ELF-1 (cell line): ENCODE measurements around the gene CPEB4.

Experiments
- DNase-seq: peaks from one replicate; pipeline ENCODE4 v3.0.0-alpha.2; 2016; ENCODE audit warnings: low read depth, low spot score

The CPEB4 gene

GRCh38 chr5:173884402-173885053 is 3.6 kb upstream of the CPEB4 start:
- DNase-seq = no peak

DNA sequence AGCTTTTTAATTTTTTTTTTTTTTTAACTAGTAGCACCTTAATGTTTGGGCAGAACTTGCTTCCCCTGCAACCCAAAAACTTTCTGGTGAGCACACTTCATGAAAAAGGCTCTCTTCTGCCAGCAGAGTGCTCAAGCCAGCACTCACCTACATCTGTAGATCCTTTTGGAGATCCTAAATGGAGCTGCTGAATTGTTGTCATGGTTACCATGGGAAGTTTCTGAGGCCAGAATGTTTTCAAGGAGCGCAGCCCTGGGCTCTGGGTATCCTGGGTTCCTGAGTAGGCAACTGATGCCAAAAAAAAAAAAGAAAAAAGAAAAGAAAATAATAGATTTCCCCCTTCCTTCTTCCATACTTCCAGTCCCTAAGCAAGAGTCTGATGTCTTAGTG is 3.1 kb upstream of the CPEB4 start:
- no peak for DNase-seq

DNA sequence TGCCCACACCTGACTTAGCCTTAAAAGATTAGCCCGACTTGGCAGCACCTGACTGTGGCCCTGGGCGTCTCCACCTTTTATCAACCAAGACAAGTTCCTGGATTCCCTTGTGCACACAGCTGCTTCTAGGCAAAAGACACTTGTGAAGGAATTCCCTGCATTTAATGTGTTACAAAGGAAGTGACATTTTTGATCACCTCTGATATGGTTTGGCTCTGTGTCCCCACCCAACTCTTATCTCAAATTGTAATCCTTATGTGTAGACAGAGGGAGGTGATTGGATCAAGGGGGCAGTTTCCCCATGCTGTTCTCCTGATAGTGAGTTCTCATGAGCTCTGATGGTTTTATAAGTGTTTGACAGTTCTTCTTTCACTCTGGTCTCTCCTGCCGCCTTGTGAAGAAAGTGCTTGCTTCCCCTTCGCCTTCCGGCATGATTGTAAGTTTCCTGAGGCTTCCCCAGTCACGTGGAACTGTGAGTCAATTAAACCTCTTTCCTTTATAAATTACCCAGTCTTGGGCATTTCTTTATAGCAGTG is 2.6 kb upstream of the CPEB4 start:
- no peak for DNase-seq

DNA sequence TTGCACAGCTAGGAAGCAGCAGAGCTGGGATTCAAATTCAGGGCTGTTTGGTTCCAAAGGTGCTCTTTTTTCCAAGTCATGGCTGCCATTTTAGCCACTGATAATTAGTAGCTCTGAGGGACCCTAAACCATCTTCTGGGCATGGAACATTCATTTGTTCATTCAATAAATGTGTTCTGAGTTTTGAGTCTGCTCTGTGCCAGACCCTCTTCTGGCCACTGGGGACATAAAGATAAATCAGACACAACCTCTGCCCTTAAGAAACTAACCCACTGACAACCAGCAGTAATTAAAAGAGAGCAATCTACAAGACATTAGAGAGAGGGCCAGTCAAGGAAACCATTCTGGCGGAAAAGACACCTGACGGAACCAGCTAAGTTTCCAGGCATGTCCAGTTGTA is 2.0 kb upstream of the CPEB4 start:
- DNase-seq = no peak

DNA sequence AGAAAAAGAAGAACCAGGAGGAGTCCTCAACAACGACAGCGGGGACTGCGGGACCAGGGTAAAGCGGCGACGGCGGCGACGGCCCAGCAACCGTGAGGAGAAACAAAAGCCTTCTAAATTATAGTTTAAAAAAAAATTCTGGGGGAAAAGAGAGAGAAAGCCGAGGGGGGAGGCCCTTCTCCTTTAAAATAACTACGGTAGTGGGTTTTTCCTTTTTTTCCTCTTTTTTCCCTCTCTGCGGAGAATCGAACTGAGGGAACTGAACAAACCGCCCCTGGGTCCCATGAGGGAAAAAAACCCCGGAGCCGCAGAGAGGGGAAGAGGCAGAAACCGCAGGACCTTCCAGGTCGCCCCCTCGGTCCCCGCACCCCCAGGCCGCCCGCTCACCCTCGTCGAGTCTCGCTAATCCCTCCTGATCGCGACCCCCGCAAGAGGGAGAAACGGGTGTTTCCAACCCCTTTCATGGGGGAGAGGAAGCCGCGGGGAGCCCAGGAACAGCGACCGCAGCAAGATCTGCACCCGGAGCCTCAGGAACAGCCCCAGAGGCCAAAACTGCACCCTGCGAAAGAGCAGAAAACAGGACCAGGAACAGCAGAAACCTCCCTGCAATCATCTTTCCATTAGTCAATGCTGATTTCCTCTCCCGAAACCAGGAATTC is 453 bp downstream of the CPEB4 start:
- no peak for DNase-seq

- DNase-seq = peak; percentile 14
Observed at GRCh38 chr5:173890195-173890991, 2.2 kb downstream of the CPEB4 start.

GRCh38 chr5:173891308-173892116 is 3.4 kb downstream of the CPEB4 start:
- DNase-seq = no peak

GRCh38 chr5:173893192-173893561 is 5.0 kb downstream of the CPEB4 start:
- DNase-seq = no peak

DNA sequence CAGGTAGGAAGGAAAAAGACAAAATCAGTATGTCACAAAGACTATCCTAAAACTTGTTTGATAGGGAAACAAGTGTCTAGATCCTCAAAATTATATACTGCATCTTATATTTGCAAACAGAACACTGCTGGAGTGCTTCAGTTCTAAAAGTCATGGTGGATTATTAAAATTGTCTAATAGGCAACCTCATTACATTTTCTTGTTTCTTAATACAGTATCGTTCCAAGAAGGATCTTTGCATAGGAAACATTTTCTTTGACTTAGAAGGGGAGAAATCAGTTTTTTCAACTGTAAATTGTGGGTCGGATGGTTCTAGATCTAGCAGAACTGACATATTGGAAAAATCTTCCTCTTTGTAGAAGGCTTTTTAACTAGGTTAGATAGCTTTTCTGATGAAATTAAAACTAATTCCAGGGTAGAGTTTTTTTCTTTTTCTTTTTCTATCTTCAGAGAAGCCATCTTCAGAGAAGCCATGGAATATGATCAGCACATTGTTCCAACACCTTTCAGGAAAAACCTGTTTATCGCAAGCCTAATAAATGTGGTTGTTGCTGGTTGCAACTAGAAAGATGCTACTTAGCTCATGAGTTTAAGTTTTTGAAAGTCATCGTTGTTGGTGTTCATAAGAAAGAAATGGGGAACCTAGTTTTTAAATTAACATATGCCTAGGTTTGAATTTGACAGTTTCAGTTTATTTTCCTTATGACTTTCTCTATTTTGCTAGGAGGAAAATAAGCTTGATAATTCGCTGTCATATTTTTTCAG is 7.4 kb downstream of the CPEB4 start:
- no peak for DNase-seq

- DNase-seq = no peak
Observed at GRCh38 chr5:173896631-173897030, 8.5 kb downstream of the CPEB4 start.

DNA sequence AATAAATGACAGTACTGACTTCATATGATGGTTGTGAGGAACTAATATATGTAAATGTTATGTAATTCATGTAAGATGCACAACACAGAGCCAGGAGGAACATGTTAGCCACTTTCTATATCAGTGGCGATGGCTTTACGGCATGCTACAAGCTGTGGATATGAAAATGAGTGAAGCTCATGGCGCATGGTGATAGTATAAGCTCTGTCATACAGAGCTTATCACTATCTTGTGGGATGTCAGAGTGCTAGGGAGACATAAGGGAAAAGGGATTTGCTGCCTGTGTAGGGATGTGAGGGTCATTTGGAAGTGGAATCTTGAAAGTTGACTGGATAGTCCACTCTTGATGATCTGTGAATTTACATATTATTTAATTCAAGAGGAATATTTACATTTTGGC is 13.6 kb downstream of the CPEB4 start:
- no peak for DNase-seq

DNA sequence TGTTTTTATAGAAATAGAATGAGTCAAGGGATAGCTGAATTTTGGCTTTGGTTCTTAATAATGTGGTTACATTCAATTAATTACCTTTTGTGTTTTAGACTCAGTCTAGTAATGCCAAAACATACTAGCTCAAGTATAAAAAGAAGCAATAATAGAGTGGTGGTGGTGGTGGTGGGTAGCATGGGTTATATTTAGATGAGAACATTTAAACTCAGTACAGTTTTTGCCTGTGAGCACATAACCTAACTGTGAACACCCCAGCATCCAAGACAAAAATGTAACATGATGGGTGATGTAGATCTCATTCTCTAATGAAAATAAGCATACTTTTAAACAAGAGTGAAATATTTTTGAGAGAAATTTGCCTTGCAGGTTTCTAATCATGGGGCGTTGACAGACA is 14.2 kb downstream of the CPEB4 start:
- DNase-seq = no peak

- DNase-seq = no peak
Observed at GRCh38 chr5:173902743-173903142, 14.6 kb downstream of the CPEB4 start.

DNA sequence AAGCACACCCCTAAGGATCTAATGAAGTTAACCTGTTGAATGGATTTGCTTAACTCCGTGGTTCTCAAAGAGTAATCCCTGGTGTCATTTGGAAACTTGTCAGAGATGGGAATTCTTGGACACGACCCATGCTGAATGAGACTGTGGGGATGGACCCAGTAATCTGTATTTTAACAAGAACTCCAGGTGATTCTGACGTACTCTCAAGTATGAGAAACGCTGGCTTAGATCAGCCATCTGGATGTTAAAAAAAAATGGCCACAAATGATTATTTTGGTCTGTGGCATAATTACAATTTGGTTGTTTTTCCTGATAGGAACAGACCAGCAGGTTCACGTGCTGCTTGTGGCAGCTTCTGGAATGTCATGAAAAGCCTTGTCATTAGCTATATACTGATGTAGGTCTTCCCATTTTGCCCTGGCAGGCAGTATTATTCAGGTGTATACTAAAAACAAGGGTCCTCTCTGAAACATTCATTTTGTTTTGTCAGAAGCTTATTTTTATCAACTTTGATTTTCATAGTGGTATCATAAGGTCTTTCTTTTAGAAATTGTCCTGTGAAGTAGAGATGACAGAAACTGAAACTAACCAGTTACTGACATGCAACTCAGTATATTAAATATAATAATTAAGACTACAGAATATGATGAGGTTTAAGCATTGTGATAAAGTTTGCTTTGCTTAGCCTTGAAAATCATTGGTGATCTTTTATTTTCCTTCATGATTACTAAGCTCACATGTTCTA is 15.4 kb downstream of the CPEB4 start:
- DNase-seq = no peak

DNA sequence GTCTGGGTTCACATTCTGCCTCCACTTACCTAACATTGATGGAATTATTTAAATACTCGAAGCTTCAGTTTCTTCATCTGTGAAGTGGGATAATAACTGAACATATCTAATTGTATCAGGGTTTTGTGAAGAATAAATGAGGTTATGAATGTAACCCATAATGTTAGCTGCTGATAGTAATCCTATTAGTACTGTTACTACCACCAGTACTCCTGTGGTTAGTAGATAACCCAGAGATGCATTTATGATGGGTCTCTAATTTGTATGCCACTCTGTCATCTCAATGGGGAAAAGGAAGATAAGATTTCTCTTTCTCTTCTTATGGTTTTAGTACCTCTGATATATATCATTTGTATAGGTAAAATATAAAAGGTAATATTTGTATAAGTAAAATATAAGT is 16.0 kb downstream of the CPEB4 start:
- DNase-seq = no peak

DNA sequence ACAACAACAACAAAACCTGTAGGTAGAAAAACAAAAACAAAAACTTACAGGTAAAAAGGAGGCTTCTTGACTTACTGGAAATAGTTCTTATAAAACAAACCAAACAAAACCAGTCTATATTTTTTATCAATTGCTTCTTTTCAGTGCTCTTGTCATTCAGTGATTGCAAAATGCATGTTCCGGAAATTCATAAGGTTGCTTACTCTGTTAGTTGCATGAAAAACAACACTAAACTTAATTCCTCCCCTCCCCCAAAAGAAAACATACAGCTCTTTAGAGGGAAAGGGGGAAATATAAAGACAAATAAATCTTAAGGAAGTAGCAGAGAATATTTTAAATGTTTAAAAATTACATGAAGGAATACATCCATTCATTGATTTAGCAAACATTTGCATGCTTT is 19.1 kb downstream of the CPEB4 start:
- DNase-seq = no peak

DNA sequence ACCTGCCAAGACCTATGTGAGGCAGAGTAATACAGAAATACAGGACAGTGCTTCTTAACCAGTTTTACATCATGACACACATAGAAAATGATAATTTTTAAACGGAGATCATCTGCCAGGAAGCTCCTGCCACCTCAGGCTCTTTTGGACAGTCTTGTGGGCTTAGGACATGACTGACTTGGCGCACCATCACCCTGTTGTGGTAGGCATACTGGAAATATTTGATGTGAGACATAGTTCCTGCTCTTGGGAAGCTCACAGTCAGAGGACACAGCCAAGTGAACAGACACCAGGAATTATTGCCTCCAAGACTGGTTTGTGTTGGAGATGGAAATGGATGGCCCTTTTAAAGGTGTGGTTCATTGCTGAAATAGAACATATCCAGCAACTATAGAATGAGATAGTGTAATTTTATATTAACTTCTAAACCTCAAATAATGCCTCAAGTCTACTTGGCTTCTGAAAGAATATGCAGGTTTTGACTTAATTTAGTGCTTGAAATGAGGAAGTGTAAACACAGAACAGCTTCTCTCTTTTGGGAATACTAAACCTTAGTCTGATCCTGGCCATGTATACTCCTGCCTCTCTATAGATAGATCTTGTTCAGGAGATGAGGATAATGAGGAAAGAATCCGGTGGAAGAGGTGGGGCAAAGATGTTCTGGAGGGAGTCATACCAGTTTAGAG is 19.7 kb downstream of the CPEB4 start:
- DNase-seq = no peak

- no peak for DNase-seq
Observed at GRCh38 chr5:173909199-173909598, 21.1 kb downstream of the CPEB4 start.

DNA sequence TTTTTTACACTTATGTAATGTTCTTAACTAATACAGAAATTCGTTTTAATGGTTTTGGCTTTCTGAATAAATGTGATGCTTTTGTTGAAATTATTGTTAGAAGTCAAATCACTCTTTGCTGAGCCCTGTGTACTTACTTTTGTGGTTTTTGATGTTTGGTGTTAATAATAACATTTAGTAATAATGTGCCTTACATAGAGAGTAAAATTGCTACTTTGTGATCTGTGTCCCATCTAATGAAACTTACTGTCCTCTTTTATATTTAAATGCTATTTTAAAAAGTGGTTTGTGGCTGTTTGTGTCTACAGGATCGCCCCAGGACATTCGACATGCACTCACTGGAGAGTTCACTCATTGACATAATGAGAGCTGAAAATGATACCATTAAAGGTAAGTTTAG is 22.1 kb downstream of the CPEB4 start:
- DNase-seq = no peak

DNA sequence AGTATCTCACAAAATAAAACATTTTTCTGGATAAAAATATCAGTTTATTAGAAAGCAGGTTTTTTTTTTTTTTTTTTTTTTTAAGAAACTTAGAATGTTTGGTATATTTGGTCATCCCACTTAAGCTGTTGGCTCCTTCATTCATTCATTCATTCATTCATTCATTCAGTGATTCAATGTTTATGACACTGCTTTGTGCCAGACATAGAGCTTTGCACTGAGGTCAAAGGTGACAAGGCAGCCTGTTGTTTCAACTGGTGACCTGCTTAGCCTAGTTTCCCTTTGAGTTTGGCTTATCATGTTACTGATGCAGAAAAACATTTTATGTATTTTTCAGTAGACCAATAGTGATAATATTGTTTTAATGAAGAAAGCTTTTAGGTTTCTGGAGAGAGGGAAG is 23.5 kb downstream of the CPEB4 start:
- DNase-seq = no peak
